GM18873 (cell line): ENCODE measurements around the gene MICALL2.

Experiments used
- ATAC-seq: cut with Tn5 transposase; IDR thresholded peaks from one replicate; pipeline ENCODE4 v1.9.1; 2021; ENCODE audit warnings: mild to moderate bottlenecking, moderate library complexity, moderate number of reproducible peaks; ENCODE audit not compliant: unreplicated experiment, low FRiP score

Gene MICALL2

DNA sequence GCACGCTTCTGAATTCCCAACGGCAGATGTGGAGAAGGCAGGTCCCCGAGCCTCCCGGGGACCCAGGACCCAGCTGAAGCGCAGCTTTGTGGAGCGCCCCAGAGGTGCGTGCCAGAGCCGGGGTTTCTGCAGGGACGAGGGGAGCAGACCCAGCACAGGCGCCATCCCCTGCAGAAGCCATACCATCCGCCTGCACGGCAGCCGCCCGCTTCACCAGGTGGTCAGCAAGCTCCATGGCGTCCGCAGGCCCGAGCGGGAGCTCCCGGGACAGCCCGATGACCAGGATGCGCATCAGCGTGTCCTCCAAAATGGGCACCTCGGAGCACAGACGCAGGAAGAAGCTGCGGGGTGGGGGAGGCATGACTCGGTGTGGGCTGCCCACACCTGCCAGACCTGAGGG is 34.3 kb upstream of the MICALL2 start:
- ATAC-seq, result no peak

DNA sequence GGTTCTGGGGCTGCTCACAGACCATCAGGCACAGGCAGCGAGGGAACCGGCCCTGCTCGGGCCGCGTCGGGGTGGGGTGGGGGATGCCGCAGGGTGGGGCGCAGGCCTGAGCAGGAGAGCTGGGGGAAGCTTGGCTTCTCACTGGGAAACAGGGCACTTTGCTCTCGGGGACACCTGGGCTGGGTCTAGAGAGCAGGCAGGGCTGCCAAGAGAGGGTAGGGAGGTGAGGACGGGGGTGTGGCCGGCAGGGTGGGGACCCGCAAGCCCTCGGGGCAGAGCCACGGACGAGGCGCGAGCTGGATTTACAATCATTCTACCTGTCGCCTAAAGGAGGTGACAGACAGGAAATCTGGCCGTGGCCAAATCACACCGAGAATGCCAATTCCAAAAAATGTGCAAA is 33.9 kb upstream of the MICALL2 start:
- ATAC-seq, result no peak

DNA sequence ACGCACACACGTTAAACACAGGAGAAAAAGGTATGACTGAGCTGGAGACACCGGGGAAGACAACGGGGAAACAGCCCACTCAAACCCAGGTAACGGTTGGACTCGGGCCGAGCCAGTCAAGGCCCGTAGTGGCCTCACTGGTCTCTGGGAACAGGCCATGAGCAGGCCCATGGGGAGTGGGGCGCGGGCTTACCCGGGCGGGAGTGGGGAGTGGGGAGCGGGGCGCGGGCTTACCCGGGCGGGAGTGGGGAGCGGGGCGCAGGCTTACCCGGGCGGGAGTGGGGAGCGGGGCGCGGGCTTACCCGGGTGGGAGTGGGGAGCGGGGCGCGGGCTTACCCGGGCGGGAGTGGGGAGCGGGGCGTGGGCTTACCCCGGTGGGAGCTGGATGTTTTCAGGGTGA is 33.4 kb upstream of the MICALL2 start:
- ATAC-seq, result no peak

DNA sequence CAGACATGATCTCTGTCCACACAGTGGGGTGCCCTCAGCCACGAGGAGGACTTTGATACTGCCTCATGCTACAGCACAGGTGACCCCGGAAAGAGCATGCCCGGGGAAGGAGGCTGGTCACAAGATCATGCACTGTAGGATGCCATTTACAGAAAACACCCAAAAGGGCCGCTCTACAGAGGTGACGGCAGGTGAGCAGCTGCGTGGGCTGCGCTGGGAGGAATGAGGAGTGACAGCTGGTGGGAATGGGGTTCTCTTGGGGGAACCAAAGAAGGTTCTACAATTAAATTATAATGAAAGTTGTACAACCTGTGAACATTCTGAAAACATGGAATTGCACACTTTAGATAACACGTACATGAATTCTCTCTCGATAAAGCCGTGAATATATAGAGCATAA is 33.0 kb upstream of the MICALL2 start:
- no peak for ATAC-seq

DNA sequence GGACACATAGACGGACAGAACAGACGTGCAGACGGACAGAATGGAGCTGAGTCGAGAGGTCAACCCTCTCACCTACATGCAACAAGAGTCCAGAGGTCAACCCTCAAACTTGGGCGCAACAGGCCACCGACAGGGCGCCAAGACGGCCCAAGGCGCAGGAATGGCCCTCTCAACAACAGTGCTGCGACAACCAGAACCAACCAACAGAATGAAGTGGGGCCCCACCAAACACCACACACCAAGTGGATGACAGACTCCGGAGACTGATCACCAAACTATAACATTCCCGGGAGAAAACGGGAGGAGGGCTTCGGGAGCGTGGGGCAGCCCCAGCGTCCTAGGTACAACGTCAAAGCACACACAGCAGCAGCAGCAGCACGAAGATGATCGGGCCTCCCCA is 31.6 kb upstream of the MICALL2 start:
- no peak for ATAC-seq

DNA sequence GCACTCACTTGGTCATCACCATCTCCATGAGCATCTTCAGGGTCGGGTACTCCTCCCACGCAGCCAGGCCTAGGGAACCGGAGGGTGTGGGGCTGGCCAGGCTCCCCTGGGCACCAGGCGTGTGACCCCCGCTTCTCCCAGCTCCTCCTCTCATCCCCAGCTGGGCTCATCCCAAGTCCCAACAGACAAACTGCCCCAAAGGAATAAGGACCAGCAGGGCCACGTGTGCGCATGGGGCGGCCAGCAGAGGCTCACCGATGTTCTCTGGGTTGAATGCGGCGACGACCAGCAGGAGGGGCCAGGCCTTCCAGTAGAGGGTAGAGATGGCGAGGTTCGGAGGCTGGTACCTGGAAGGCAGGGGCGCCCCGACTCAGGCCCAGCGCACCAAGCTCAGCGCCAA is 30.1 kb upstream of the MICALL2 start:
- no peak for ATAC-seq

DNA sequence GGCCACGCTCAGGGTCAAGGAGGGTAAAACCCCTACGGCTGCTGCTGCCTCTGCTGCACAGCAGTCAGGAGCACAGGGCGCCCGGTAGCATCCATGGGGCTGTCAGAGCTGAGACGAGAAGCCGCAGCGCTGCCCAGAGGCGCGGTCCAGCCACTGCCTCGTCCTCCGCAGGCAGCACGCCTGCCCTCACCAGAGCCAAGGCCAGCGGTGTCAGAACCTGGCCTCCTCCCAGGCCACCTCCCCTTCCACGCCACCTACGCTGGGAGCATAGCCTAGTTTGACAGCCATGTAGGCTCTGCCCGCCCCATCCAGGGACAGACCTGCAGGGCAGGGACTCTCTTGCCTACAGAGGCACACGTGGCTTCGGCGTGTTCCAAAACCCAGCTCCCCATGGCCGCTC is 28.7 kb upstream of the MICALL2 start:
- ATAC-seq, result no peak

DNA sequence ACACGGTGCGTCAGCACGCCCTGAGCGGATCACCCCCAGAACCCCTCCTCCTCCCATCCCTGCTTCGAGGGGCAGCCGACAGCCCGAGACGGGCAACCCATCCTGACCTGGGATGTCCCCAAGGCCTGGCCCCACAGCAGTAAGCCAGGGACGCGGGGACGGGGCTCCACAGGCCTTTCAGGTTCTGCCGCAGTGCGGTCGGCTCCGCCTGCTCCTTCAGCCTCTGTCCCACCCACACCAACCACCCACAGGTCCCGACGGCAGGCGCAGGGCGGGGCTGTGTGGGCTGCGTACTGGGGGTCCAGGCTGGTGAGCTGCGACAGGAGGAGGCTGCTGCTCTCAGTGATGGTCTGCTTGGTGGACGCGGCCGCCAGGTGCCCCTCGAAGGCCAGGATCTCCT is 28.2 kb upstream of the MICALL2 start:
- no peak for ATAC-seq

DNA sequence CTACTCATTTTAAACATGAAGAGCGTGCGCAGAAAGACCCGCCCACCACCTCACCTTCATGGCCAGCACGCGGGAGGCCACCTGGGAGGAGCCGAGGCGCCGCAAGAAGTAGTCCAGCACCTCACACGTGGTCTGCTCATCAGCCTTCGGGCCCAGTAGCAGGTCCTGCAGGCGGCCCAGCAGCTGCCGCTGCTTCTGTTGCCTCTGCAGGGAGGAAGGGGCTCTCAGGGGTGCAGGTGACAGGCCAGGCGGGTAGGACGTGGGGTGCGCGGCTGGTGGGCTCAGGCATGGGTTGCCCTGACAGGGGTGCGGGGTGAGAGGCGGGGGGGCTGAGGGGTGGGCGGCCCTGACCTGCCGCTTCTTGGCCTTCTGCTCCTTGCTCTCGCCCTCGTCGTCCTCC is 27.3 kb upstream of the MICALL2 start:
- ATAC-seq, result no peak

DNA sequence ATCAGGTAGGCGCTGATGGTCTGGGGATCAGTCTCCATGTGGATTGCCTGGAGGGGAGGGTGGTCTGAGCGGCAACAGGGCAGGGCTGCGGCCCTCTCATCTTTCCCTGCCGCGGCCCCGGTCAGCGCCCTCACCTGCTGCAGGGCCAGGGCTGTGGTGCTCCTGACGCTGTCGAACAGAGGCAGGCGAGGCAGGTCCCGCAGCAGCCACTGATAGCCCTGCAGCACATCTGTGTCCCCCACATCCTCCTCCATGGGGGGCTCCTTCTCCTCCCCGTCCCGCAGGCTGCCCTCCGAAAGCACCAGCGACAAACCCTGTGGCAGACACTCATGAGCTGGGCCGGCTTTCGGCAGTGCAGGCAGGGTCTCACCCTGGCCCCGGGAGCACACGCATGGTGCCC is 25.9 kb upstream of the MICALL2 start:
- no peak for ATAC-seq

DNA sequence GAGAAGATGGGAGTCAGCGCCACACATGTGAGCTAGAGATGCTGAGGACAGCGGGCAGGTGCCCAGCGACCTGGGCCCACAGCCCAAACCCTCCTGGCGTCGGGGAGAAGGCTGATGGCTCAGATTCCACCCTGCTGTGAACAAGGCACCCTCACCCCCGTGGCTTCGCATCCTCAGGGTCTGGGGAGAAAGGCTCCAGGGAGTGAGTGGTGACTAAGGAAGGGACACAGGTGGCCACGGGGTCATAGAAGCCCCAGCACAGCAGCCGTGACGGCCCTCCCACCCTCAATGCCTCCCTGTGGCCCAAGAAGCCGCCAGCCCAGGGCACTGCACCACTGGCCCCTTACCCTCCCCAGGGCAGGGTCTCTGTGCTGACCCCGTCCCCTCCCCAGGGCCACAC is 25.3 kb upstream of the MICALL2 start:
- ATAC-seq, result no peak

DNA sequence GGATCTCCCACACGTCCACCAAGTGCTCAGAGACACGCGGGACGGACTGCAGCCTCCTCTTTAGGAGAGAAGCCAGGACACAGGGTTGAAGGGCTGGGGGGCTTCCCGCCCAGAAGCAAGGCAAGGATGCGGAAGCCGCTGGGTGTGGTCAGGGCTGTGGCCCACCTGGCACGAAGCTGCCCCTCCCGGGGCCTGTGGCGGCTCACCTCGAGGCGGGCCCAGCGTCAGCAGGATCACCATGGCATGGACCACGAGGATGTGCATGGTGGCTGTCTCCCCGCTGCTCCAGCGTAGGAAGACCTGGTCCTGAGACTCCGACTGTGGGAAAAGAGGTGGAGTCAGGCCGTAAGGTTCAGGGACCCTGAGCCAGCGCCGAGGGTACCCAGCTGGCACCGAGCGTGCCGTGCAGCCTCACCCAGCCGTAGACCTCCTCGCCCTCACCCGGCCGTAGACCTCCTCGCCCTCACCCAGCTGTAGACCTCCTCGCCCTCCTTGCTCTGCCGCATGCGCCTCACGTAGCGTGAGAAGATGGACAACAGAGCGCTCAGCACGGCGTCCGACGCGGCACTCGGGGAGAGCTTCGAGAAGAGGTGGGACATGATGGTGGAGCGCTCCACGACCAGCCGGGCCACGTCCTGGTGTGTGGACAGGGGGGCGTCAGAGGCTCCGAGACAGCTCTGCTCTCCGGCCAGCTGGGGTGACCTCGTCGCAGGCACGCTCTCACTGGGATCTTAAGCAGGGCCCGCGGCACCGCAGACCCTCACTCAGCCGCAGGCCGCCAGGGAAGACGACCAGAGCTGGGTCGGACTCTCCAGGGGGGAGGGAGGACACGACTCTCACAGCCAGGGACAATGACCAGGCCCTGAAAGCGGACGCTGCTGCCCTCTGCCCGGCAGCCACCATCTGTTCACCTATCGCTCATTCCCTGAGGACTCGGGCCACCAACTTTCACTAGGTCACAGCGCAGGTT is 24.6 kb upstream of the MICALL2 start:
- ATAC-seq, result no peak

DNA sequence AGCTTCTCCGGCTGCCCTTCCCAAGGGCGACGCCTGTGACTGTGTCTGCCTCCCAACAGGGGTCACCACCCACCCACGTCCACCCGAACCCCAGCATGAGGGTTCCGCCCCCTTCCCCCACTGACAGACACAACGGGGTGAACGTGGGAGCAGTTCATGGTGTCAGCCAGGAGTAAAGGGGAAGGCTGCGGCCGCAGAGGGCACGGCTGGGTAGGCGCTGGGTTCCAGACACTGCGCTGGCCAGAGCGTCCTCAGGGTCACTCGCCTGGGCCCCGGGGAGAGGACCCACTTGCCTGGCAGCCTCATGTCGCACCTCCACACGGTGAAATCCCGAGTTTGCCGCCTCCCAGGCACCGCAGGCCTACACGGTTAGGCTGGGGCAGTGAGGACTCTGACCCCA is 23.8 kb upstream of the MICALL2 start:
- no peak for ATAC-seq

DNA sequence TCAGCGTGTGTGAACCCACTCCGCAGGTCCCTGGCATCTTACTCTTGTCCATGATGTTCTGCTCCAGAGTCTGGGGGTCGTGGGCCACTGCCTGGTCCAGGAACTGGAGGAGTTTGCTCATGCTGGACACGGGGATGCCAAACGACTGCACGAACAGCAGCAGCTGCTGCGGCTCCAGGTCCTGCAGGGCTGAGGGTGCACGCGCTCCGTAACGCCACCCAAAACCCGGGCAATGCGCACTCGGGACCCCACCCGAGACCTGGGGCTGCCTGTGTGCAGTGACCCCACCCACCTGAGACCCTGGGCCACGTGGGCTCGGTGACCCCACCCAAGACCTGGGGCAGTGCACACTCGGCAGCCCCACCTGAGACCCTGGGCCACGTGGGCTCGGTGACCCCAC is 22.0 kb upstream of the MICALL2 start:
- no peak for ATAC-seq

DNA sequence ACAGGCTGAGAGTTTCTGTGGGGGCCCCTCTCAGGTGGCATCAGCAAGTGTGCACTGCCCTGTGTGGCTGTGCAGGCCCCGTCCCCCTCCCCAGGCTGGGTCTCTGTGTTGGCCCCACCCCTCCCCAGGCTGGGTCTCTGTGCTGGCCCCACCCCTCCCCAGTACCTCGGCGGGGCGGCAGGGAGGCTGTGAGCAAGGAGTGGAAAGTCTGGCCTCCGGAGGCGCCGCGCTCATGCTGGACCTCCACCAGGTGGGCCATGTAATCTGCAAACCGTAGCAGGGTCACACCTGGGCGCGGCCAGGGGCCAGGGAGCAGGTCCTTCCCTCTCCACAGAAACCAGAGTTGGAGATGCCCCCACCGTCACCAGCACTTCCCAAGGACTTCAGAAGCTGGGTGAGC is 21.4 kb upstream of the MICALL2 start:
- ATAC-seq, result no peak

DNA sequence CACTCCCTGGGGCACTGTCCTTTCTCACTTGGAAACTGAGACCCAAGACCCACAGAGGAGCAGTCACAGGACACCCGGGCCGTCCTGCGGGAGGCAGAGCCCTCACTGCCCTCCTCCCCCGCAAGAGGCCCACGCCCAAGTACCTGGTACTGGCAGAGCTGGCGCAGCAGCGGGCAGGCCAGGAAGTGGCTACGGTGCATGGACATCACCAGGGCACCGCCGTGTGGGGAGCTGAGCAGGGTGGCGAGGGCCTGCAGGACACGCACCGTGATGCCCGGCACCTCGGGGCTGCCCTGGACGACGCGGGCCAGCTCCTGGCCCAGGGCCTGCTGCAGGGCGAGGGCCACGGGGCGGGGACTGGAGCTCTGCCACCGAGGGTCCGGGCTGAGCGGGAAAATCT is 20.0 kb upstream of the MICALL2 start:
- ATAC-seq, result no peak

DNA sequence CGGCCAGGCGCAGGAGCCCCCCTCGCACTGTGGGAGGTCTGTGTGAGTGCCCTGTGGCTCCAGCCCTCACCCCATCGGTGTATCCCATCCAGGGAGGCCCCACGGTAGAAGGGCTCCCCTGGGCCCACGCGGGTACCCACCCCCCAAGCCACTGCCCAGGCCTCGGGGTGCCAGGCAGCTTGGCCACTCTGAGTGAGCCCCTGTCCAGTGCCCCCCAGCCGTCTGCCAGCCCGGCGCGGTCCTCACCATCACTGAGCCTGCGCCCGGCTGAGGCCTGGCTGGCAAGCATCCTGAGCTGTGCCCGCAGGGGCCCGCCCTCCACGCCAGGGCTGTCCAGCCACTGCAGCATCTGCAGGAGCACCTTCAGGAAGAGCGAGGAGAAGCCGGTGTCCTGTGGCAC is 19.2 kb upstream of the MICALL2 start:
- no peak for ATAC-seq

DNA sequence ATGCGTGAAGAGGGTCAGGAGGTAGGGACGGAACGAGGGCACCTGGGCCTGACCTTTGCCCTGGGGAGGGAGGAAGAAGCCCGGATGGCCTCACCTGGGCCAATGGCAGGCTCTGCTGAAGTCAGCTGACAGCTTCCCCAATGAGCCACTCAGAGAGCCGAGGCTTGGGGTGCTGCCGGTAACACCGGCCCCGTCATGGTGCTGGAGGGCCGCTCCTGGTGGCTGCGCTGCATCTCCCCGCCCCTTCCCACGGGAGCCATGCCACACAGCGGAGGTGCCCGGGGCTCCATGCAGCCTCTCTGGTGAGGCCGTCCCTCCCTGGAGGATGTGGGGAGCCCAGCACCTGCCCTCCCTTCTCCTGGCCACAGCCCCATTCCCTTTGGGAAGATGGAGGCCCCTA is 17.6 kb upstream of the MICALL2 start:
- no peak for ATAC-seq

DNA sequence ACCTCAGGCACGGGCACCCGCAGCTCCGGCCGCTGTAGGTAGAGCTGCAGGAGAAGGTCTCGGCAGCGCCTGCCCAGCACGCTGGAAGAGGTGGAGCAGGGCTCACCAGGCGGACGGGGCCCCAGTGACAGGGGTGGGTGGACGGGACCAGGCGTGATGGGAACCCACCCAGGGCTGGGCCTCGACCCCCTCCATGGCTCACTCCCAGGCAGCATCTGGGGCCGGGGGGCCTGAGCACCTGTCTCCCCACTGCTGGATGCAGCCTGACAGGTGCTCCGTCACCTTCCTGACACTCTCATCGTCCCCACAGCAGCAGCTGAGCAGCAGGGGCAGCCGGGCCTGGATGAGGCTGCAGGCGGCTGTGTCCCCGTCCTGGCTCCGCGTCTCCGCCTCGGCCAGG is 16.7 kb upstream of the MICALL2 start:
- no peak for ATAC-seq

DNA sequence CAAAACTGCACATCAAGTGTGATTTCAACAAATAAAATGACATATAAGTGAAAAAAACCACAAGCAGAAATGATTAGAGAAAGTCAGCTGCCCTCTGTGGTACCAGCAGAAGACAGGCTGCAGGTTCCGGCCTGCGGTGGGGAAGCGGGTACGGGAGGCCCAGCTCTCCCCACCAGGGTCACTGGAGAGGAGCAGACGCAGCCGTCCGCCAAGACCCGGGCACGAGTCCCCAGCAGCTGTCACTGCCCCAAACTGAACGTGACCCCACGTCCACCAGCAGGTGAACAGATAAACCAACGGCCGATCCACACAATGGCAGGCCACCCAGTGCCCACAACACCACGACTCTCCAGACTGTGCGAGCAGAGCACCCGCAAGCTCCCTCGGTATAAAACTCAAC is 16.1 kb upstream of the MICALL2 start:
- ATAC-seq, result no peak

DNA sequence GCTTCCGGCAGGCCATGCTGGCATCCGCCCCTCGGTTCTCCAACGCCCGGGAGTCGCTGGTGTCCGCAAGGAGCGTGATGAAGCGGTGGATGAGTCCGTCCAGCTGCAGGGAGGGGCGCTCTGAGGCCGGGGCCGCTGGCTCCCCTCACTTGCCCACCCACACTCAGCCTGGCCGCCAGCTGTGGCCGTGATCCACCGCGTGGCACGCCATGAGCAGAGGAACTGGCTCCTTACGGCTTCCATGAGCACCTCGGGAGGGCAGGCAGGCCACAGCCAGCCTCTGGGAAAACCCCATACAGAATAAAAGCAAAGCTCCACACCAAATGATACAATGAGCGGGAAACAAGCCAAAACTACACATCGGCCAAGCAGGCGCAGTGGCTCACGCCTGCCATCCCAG is 15.5 kb upstream of the MICALL2 start:
- ATAC-seq, result no peak

DNA sequence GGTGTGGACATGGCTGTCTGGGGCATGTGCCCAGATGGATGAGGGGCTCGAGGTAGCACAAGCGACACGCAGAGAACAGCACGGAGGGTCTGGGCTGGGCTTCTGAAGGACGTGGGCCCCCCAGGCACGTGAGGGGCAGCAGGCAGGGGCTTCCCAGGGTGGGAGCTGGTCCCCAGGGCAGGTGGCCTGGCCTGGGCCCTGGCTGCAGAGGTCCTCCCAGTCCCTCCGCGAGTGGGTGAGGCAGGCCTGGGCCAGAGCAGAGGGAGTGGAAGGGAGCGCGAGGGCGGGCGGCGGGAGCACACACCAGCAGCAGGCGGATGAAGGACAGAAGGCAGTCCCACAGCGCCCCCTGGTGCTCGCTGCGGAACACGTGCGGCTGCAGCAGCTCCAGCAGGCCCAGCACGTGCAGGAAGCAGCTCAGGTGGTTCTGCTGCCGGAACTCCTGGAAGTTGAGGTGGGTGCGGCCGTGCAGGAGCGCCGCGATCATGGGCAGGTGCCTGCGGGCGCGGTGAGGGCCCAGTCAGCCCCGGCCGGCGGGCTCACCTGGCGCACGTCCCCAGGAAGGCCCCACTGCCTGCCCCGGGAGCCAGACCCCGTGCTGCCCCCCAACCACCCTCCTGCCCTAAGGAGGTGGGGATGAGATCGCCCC is 14.7 kb upstream of the MICALL2 start:
- no peak for ATAC-seq
